Keratinocyte (primary cell): ENCODE measurements around the gene SLF2. TPM values are rescaled to one million over a fixed set of nuclear protein-coding genes. Genes with fewer than 3 reads are reported as not detected.

Source experiments
- DNase-seq: peaks from one replicate; pipeline ENCODE4 v3.0.0-alpha.2; 2011; ENCODE audit warnings: low read depth, missing footprints, low spot score
- FAIRE-seq: peaks from 2 replicates; lab custom pipeline; 2011; peaks lifted over from hg19 to GRCh38; lab: Jason Lieb, UNC
- H2AFZ ChIP-seq: 2 replicates; pipeline ENCODE4 v1.6.0; 2012; ENCODE audit warnings: low read length, control low read depth, inconsistent platforms; ENCODE audit not compliant: control insufficient read depth
- H3K27ac ChIP-seq: 2 replicates; pipeline ENCODE4 v1.5.1; 2011; ENCODE audit warnings: low read length; ENCODE audit not compliant: control insufficient read depth, insufficient read depth
- H3K27me3 ChIP-seq: 3 replicates; pipeline ENCODE4 v1.6.0; 2011; ENCODE audit warnings: low read length; ENCODE audit not compliant: control insufficient read depth, insufficient read depth; ENCODE audit errors: extremely low read depth
- H3K36me3 ChIP-seq, 2 experiments: 2 replicates in 1 of 2; 3 replicates in 1 of 2; pipeline ENCODE4 v1.5.1; 2011; ENCODE audit warnings: low read length in 2 of 2, mild to moderate bottlenecking in 1 of 2; ENCODE audit not compliant: control insufficient read depth in 2 of 2, insufficient read depth in 2 of 2; ENCODE audit errors: extremely low read depth in 1 of 2
- H3K4me1 ChIP-seq: 3 replicates; pipeline ENCODE4 v1.5.1; 2011; ENCODE audit warnings: low read length; ENCODE audit not compliant: control insufficient read depth, insufficient read depth; ENCODE audit errors: extremely low read depth
- H3K4me2 ChIP-seq: 3 replicates; pipeline ENCODE4 v1.6.0; 2011; ENCODE audit warnings: low read depth, low read length; ENCODE audit not compliant: control insufficient read depth, insufficient read depth; ENCODE audit errors: extremely low read depth
- H3K4me3 ChIP-seq, 3 experiments: fragments of 200-600 bp in 1 of 3; sonication (generic) in 1 of 3; 2 replicates in 2 of 3; 3 replicates in 1 of 3; pipeline ENCODE4 v1.5.1; 2011 to 2016; ENCODE audit warnings: low read length in 3 of 3, mild to moderate bottlenecking in 3 of 3, control low read depth in 2 of 3, inconsistent platforms in 1 of 3, low read depth in 1 of 3, mixed read lengths in 1 of 3, mixed run types in 1 of 3, moderate library complexity in 1 of 3; ENCODE audit not compliant: control insufficient read depth in 2 of 3, insufficient read depth in 2 of 3; ENCODE audit errors: extremely low read depth in 1 of 3
- H3K79me2 ChIP-seq: 2 replicates; pipeline ENCODE4 v1.6.0; 2012; ENCODE audit warnings: low read length; ENCODE audit not compliant: control insufficient read depth, insufficient read depth
- H3K9ac ChIP-seq: 3 replicates; pipeline ENCODE4 v1.6.0; 2011; ENCODE audit warnings: low read length; ENCODE audit not compliant: control insufficient read depth, insufficient read depth; ENCODE audit errors: extremely low read depth
- H3K9me1 ChIP-seq: 3 replicates; pipeline ENCODE4 v1.6.0; 2011; ENCODE audit warnings: low read length; ENCODE audit not compliant: control insufficient read depth, insufficient read depth; ENCODE audit errors: extremely low read depth
- H3K9me3 ChIP-seq: 2 replicates; pipeline ENCODE4 v1.5.1; 2012; ENCODE audit warnings: low read depth, low read length; ENCODE audit not compliant: control insufficient read depth
- H4K20me1 ChIP-seq: 3 replicates; pipeline ENCODE4 v1.6.0; 2011; ENCODE audit warnings: low read length; ENCODE audit not compliant: control insufficient read depth, insufficient read depth; ENCODE audit errors: extremely low read depth
- CTCF ChIP-seq, 3 experiments: IDR thresholded peaks in 1 of 3; conservative IDR thresholded peaks in 1 of 3; optimal IDR thresholded peaks in 1 of 3; 2 replicates in 2 of 3; 3 replicates in 1 of 3; pipeline versions ENCODE3 to v1.5.1; 2011; ENCODE audit warnings: low read length in 3 of 3, mild to moderate bottlenecking in 3 of 3, moderate library complexity in 2 of 3, control low read depth in 1 of 3, inconsistent platforms in 1 of 3; ENCODE audit not compliant: insufficient read depth in 2 of 3; ENCODE audit errors: extremely low read depth in 1 of 3
- EZH2 ChIP-seq: IDR thresholded peaks from one replicate; pipeline ENCODE4 v1.6.1; 2012; ENCODE audit warnings: inconsistent platforms, mild to moderate bottlenecking, low read length, moderate library complexity
- dilution Hi-C: fragments of 300-500 bp; cut with MboI; formaldehyde crosslinking; loops from one replicate; pipeline ENCODE4 v1.7.0; 2020; ENCODE audit warnings: low sequenced_read_pairs; ENCODE audit not compliant: extremely low pct_ligation_motif_present
- polyA plus RNA-seq, 5 experiments: library from polyadenylated mRNA; depleted of rRNA in 3 of 5; stranded (reverse) in 3 of 5; stranded (forward) in 1 of 5; unstranded in 1 of 5; fragments of >200 nt; gene quantifications; 1 replicate in 1 of 5; 2 replicates in 3 of 5; 3 replicates in 1 of 5; pipeline versions ENCODE4 v1.2.1 to v1.2.3, GENCODE V29; 2011 to 2012; ENCODE audit warnings: missing spikeins in 2 of 5, low read depth in 1 of 5, low replicate concordance in 1 of 5

Gene SLF2
- polyA plus RNA-seq, 1 donor (not counting 4 experiments of a cell fraction or from before 2014, with no cell fraction given), result 7.1 TPM

DNA sequence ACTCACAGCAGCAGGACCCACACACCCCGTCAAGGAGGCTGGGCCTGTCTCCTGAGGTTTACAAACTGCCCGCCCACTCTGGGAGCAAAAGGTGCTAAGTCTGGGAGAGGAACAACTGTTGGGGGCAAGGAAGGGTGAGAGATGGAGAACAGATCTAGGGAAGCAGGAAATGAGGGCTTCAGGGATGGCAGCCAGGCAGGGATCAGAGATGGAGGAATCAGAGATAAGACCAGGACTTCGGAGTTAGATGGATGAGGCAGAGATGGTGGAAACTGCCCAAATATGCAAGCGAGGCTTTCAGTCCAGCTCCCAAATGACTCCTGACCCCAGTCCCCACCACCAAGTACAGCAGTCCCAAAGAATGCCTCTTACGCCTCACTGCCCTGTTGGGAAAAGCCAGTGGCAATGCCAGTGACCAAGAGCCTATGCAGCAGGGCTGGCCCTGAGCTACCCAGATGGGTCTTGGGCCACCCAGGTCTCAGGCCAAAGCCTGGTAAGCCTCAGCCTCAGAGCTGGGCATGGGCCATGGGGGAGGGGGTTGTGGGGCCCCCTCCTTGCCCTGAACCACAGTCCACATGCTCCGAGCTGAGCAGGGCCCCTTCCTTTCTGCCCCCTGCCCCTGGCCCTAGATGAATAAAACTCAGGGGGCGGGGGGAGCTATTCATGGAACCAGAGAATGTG lies 39.5 kb upstream of the SLF2 start:
- dilution Hi-C loops, result no loop called here
- H2AFZ ChIP-seq, result no peak overlapping the region
- H3K27me3 ChIP-seq, result peaks cover 19% of the 10 kb centered on the region

GRCh38 chr10:100873827-100874326 lies 38.9 kb upstream of the SLF2 start:
- FAIRE-seq, result no peak
- Histone ChIP-seq H4K20me1 (peaks cover 3% of the 10 kb centered on the region), H3K79me2 (no peaks in the 10 kb centered on the region), H3K4me2 (no peak overlapping the region), H3K9ac (no peak overlapping the region), H2AFZ (no peak overlapping the region), H3K36me3 (no peaks in the 10 kb centered on the region), H3K9me1 (no peaks in the 10 kb centered on the region), H3K27me3 (peaks cover 23% of the 10 kb centered on the region), H3K4me3 (no peak overlapping the region), H3K27ac (no peak overlapping the region), H3K9me3 (no peaks in the 10 kb centered on the region), H3K4me1 (no peaks in the 10 kb centered on the region)
- DNase-seq, result no peak
- dilution Hi-C loops, result no loop called here
- TF ChIP-seq CTCF (optimal IDR thresholded peaks at IDR 0.05 in 1 of 3, IDR thresholded peaks at IDR 0.05 in 1 of 3, conservative IDR thresholded peaks at IDR 0.05 in 1 of 3; ENCODE audit: extremely low read depth in 1 of 3, insufficient read depth in 2 of 3, low read length in 3 of 3) (no peak), EZH2 (no peak)

More for the DNA sequence above, 39.5 kb upstream of the SLF2 start:
- DNase-seq, result no peak
- no peak overlapping the region for H3K4me2 ChIP-seq
- FAIRE-seq, result no peak
- TF ChIP-seq CTCF (optimal IDR thresholded peaks at IDR 0.05 in 1 of 3, IDR thresholded peaks at IDR 0.05 in 1 of 3, conservative IDR thresholded peaks at IDR 0.05 in 1 of 3; ENCODE audit: extremely low read depth in 1 of 3, insufficient read depth in 2 of 3, low read length in 3 of 3) (no peak), EZH2 (no peak)
- H3K79me2 ChIP-seq, result no peaks in the 10 kb centered on the region
- H4K20me1 ChIP-seq, result peaks cover 3% of the 10 kb centered on the region
- H3K36me3 ChIP-seq, result no peaks in the 10 kb centered on the region
- no peaks in the 10 kb centered on the region for H3K9me1 ChIP-seq
- no peak overlapping the region for H3K4me3 ChIP-seq
- no peaks in the 10 kb centered on the region for H3K4me1 ChIP-seq
- no peaks in the 10 kb centered on the region for H3K9me3 ChIP-seq
- H3K27ac ChIP-seq, result no peak overlapping the region
- no peak overlapping the region for H3K9ac ChIP-seq
